Measurements from ENCODE around the gene SERPINH1.

The SERPINH1 gene

DNA sequence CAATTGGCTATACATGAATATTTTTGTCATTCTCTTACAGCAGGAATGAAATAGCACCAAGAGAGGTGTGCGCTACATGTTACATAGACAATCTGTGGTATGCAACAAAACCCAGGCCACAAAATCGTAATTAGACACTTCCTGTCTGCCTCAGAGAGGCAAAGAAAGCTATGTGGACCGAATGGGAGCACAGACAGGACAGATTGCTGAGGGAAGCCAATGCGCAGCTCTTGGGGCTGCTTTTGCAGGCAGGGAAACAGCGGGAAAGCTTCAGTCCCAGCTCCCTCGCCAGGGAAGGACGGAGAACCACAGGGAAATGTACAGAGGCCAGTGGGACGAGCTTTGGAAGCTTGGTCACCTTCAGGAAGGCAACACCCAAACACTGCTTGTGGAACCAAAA, 40.9 kb downstream of the SERPINH1 start:
- DNase-seq, result no peak

DNA sequence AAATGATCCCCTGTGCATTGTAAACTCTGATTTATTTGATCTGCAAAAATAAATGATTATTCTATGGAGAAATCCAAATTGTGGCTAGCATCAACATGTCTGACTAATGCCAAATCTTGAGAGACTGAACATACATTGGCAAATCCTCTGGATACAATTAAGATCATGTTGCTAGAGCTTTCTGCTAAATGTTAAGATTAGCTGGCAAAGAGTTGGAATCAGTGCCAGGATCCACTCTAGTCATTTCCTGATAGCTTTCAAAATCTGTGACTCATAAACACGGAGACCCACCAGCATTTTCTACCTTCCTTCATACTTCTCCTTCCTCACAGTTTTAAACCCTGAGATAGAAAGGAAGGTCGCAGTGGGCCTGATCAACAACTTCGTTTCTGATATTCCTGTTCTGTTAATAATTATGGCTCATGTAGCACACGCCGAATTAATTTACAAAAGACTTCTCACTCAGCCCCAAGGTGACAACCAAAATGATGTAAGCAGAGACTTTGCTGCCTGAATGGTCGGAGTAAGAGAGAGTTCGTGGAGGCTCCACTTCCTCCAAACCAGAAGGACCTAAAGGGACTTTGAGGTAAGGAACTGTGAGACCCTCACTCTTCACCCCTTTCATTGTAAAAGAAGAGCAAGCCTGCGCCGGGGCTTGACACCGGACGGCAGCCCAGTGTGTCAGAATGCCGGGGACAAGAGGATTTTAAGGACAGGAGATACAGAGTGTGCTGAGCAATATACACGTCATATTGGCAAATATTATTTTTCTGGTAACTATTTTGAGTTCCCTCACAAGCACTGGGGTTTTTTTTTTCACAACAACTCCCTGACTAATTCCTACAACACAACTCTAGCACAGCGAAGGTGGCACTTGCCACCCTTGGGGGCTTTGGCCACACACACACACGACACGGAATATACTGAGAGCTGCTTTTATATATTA, 42.0 kb downstream of the SERPINH1 start:
- DNase-seq, result no peak

DNA sequence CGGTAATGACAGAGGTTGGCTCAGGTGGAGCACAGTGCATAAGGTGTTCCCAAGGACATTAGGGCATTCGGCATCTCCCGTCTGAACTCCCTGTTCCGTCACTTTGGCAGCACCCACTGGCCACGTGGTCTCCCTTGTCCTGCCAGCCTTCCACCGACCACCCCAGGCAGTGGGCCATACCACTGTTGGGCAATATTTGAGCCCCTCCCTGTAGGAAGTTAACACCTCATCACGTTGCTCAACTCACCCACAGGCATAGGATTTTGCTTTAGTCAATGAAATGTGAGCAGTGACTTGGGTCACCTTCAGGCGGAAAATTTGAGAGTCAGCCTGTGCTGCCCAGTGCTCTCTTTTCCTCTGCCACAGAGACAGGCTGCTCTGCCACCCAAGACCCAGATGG, 44.0 kb downstream of the SERPINH1 start:
- DNase-seq, result no peak

DNA sequence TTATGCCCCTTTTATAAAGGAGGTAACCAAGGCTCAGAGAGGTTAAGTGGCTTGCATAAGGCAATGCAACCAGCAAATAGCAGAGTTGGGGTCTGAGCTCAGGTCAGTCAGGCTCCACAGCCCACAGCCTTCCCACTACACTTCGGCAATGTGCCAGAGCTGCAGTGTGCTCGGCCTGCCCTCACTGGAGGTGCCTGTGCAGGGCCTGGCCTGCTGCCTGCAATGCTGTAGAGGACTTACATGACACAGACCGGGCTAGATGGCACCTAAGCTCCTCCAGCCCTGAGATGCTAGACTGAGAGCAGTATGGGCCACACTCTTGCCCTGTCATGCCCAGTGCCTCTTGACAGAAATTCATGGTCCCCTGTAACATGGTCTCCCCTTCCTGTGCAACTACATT, 49.8 kb downstream of the SERPINH1 start:
- DNase-seq, result no peak

DNA sequence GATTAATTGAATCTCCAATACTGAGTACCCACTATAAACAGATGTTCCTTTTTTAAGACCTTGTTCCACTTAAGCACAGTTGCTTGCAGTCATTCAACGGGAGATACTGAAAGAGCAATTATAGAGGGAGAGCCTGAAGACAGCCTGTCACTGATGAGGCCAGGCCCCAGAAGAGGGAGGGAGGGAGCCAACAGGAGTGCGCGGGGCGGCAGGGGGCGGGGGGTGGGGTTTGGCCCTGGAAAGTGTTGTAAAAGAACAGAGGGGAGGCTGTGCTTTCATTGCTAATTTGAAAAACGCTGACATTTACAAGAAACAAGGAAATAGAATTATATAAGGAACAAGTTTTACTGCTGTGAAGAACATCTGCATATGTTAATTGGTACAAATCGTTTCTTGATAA, 53.7 kb downstream of the SERPINH1 start:
- no peak for DNase-seq

DNA sequence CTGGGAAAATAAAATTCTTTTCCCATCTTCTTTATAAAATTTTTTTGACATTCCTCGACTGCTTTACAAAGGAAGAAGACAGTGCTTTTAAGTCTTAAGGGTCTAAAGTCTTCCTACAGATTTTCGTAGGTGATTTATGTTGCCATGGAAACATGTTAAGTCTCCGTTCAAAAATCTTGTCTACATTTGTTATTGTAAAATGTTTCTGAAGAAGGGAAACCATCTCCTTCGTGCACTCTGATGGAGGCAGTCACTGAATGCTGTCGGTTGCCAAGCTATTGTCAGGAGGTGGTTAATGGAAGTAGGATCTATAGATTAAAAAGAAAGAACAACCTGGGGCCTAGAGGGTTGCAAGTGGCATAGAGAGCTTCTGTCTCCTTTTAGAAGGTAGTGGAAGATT, 54.2 kb downstream of the SERPINH1 start:
- DNase-seq, result no peak
